GM23338 (cell line): Measurements from ENCODE around the gene TMEM120B. TPM values are rescaled to one million over a fixed set of nuclear protein-coding genes. Genes with fewer than 3 reads are reported as not detected.

Experiments
- ATAC-seq: fragments of 200-7000 bp; cut with Tn5 transposase; 3 replicates; pipeline ENCODE4 v1.9.1; 2020
- DNase-seq: peaks from one replicate; pipeline ENCODE4 v3.0.0-alpha.2; 2015; ENCODE audit warnings: low spot score
- H2AFZ ChIP-seq: fragments of 200-600 bp; sonication (generic); 2 replicates; pipeline ENCODE4 v1.8.0; 2016; ENCODE audit warnings: antibody characterized with exemption, mild to moderate bottlenecking, moderate library complexity
- H3F3A ChIP-seq: fragments of 200-600 bp; sonication (generic); replicated peaks from 2 replicates; pipeline ENCODE4 v1.8.0; 2017; ENCODE audit warnings: antibody characterized with exemption, mixed run types, low read depth
- H3K27ac ChIP-seq: fragments of 200-600 bp; sonication (generic); 2 replicates; pipeline ENCODE4 v1.6.1; 2016; ENCODE audit warnings: low read depth
- H3K27me3 ChIP-seq: fragments of 200-600 bp; sonication (generic); 2 replicates; pipeline ENCODE4 v1.8.0; 2016; ENCODE audit warnings: mild to moderate bottlenecking, mixed run types, moderate library complexity; ENCODE audit not compliant: insufficient read depth
- H3K36me3 ChIP-seq: fragments of 200-600 bp; sonication (generic); 2 replicates; pipeline ENCODE4 v1.8.0; 2016; ENCODE audit warnings: mild to moderate bottlenecking; ENCODE audit not compliant: insufficient read depth
- H3K4me1 ChIP-seq: fragments of 200-600 bp; sonication (generic); 2 replicates; pipeline ENCODE4 v1.8.0; 2016; ENCODE audit warnings: mild to moderate bottlenecking, moderate library complexity; ENCODE audit not compliant: insufficient read depth
- H3K4me2 ChIP-seq: fragments of 200-600 bp; sonication (generic); 2 replicates; pipeline ENCODE4 v1.7.1; 2017; ENCODE audit warnings: mixed run types
- H3K4me3 ChIP-seq: fragments of 200-600 bp; sonication (generic); 2 replicates; pipeline ENCODE4 v1.6.1; 2016; ENCODE audit warnings: mixed run types
- H3K79me2 ChIP-seq: fragments of 200-600 bp; sonication (generic); replicated peaks from 2 replicates; pipeline ENCODE4 v1.8.0; 2017; ENCODE audit warnings: mild to moderate bottlenecking; ENCODE audit not compliant: insufficient read depth
- H3K9me2 ChIP-seq: fragments of 200-600 bp; sonication (generic); 2 replicates; pipeline ENCODE4 v1.8.0; 2017; ENCODE audit not compliant: insufficient read depth
- H4K20me1 ChIP-seq: fragments of 200-600 bp; sonication (generic); replicated peaks from 2 replicates; pipeline ENCODE4 v1.8.0; 2017; ENCODE audit warnings: mild to moderate bottlenecking; ENCODE audit not compliant: insufficient read depth
- H3K27ac Mint-ChIP-seq: 2 replicates; pipeline ENCODE4 v1.8.0; 2020; ENCODE audit warnings: inconsistent platforms, mild to moderate bottlenecking, moderate library complexity, mixed read lengths
- H3K27me3 Mint-ChIP-seq: 3 replicates; pipeline ENCODE4 v1.8.0; 2022; ENCODE audit warnings: low read depth, mild to moderate bottlenecking, moderate library complexity, mixed read lengths, inconsistent platforms; ENCODE audit not compliant: insufficient read depth, poor library complexity
- H3K36me3 Mint-ChIP-seq: 3 replicates; pipeline ENCODE4 v1.8.0; 2021; ENCODE audit warnings: low read depth, mild to moderate bottlenecking, inconsistent platforms, moderate library complexity, mixed read lengths
- H3K4me1 Mint-ChIP-seq: 3 replicates; pipeline ENCODE4 v1.8.0; 2020; ENCODE audit warnings: mild to moderate bottlenecking, inconsistent platforms, mixed read lengths
- H3K4me3 Mint-ChIP-seq: 3 replicates; pipeline ENCODE4 v1.8.0; 2021; ENCODE audit warnings: moderate library complexity, mild to moderate bottlenecking, inconsistent platforms, mixed read lengths
- H3K9me3 Mint-ChIP-seq: 3 replicates; pipeline ENCODE4 v1.8.0; 2020; ENCODE audit warnings: moderate library complexity, mild to moderate bottlenecking, inconsistent platforms, mixed read lengths
- CREB1 ChIP-seq: fragments of 250-450 bp; sonication (Bioruptor Pico); IDR thresholded peaks from 2 replicates; pipeline ENCODE4 v1.5.0; 2020; ENCODE audit warnings: low read depth, mild to moderate bottlenecking, moderate library complexity
- ETS1 ChIP-seq: IDR thresholded peaks from 2 replicates; pipeline ENCODE4 v1.6.1; 2016; ENCODE audit warnings: antibody characterized with exemption
- EZH2 ChIP-seq: fragments of 200-600 bp; sonication (generic); IDR thresholded peaks from one replicate; pipeline ENCODE4 v1.8.0; 2017; ENCODE audit warnings: antibody characterized with exemption, mild to moderate bottlenecking, low read depth; ENCODE audit not compliant: unreplicated experiment
- EZH2phosphoT487 ChIP-seq: fragments of 200-600 bp; sonication (generic); IDR thresholded peaks from one replicate; pipeline ENCODE4 v1.8.1; 2018; ENCODE audit warnings: antibody characterized with exemption; ENCODE audit not compliant: unreplicated experiment
- JUNB ChIP-seq: IDR thresholded peaks from one replicate; pipeline ENCODE4 v1.6.1; 2016; ENCODE audit warnings: antibody characterized with exemption; ENCODE audit not compliant: unreplicated experiment
- NANOG ChIP-seq: IDR thresholded peaks from 2 replicates; pipeline ENCODE4 v1.6.1; 2016; ENCODE audit warnings: antibody characterized with exemption, borderline replicate concordance
- POLR2AphosphoS5 ChIP-seq: IDR thresholded peaks from 2 replicates; pipeline ENCODE4 v1.6.1; 2016; ENCODE audit warnings: antibody characterized with exemption, low read depth
- REST ChIP-seq: IDR thresholded peaks from one replicate; pipeline ENCODE4 v1.6.1; 2018; ENCODE audit warnings: antibody characterized with exemption; ENCODE audit not compliant: unreplicated experiment
- STAT1 ChIP-seq: IDR thresholded peaks from one replicate; pipeline ENCODE4 v1.6.1; 2016; ENCODE audit warnings: antibody characterized with exemption; ENCODE audit not compliant: unreplicated experiment
- ZNF114 ChIP-seq: fragments of 250-450 bp; sonication (Bioruptor Pico); IDR thresholded peaks from 2 replicates; pipeline ENCODE4 v1.5.0; 2020; ENCODE audit warnings: mild to moderate bottlenecking, moderate library complexity
- ZNF331 ChIP-seq: fragments of 250-450 bp; sonication (Bioruptor Pico); IDR thresholded peaks from 2 replicates; pipeline ENCODE4 v1.5.0; 2020; ENCODE audit warnings: low read depth, mild to moderate bottlenecking, moderate library complexity
- ZNF462 ChIP-seq: fragments of 250-450 bp; sonication (Bioruptor Pico); IDR thresholded peaks from 2 replicates; pipeline ENCODE4 v1.5.0; 2020; ENCODE audit warnings: mild to moderate bottlenecking, moderate library complexity
- polyA plus RNA-seq: library from polyadenylated mRNA; unstranded; fragments of >200 nt; fragmentation: Nextera tagmentation; extraction: Ambion mirVana; gene quantifications from 2 replicates; pipeline ENCODE4 v1.2.1, GENCODE V29; 2016
- total RNA-seq: library from RNA; depleted of rRNA; stranded (reverse); fragments of >200 nt; shearing (Covaris generic); gene quantifications from 2 replicates; pipeline ENCODE4 v1.2.3, GENCODE V29; 2014
- TF ChIP-seq, protein P1 (sequence below), 2 experiments: fragments of 200-600 bp in 1 of 2; sonication (generic) in 1 of 2; conservative IDR thresholded peaks; 2 replicates each; pipeline versions ENCODE4 v1.5.1 to v1.6.1; 2016 to 2017; ENCODE audit warnings: antibody characterized with exemption in 2 of 2, low read depth in 2 of 2, mild to moderate bottlenecking in 2 of 2, moderate library complexity in 1 of 2

The TMEM120B gene
- total and polyA plus RNA-seq, 2 experiments from 2014 or later = 15.0 to 36.0 TPM

DNA sequence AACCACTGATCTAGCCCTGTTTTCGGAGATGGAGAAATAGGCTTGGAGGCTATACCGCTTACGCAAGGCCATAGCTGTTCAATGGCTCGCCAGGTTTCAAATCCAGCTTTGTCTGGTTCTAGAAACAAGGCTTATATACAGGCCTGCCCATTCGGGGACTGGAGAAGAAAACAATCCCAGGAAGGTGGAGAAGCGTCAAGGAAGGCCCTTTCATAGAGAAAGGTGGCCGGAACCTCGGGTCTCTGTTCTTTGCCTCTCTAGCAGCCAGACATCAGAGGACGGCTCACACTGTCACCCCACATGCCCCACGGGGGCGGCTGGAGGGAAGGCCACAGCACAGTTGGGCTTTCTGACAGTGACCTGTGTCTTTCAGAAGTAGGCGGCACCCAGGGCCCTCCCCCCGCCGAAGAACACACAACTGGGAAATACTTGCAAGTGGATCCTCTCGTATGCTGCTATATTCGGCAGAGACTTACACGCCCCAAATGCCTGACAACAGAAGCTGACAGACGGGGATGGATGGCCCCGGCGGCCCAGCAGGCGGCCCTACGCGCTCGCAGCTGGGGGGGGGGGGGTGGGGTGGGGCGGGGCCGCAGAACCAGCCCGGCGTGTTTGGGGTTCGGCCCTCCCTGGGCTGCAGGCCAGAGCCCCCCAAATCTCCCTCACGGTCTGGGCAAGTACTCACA is 86.7 kb downstream of the TMEM120B start:
- H3K4me1 ChIP-seq = peaks cover 35% of the 10 kb centered on the region
- H3F3A ChIP-seq = peaks cover 40% of the 10 kb centered on the region
- H3K79me2 ChIP-seq = peaks cover 44% of the 10 kb centered on the region
- H3K9me2 ChIP-seq = no peaks in the 10 kb centered on the region
- H3K27ac ChIP-seq = peak overlapping the region; percentile 96
- Mint-ChIP-seq H3K36me3 (peaks cover 49% of the 10 kb centered on the region), H3K27ac (peak overlapping the region; percentile 91), H3K4me1 (peaks cover 44% of the 10 kb centered on the region), H3K4me3 (peak overlapping the region; percentile 84), H3K9me3 (peaks cover 5% of the 10 kb centered on the region; the same call in 2 of the 3 replicates), H3K27me3 (peaks cover 42% of the 10 kb centered on the region)
- H4K20me1 ChIP-seq = peaks cover 9% of the 10 kb centered on the region; the same call in 1 of the 2 replicates
- no peak for ATAC-seq
- TF ChIP-seq NANOG (no peak), CREB1 (CRISPR knock-in tag) (no peak), EZH2 (no peak), ZNF114 (CRISPR knock-in tag) (no peak), POLR2AphosphoS5 (no peak), ZNF331 (CRISPR knock-in tag) (no peak), ZNF462 (CRISPR knock-in tag) (no peak), REST (no peak), JUNB (no peak), STAT1 (no peak), EZH2phosphoT487 (no peak), ETS1 (no peak)
- TF ChIP-seq, protein P1, sequence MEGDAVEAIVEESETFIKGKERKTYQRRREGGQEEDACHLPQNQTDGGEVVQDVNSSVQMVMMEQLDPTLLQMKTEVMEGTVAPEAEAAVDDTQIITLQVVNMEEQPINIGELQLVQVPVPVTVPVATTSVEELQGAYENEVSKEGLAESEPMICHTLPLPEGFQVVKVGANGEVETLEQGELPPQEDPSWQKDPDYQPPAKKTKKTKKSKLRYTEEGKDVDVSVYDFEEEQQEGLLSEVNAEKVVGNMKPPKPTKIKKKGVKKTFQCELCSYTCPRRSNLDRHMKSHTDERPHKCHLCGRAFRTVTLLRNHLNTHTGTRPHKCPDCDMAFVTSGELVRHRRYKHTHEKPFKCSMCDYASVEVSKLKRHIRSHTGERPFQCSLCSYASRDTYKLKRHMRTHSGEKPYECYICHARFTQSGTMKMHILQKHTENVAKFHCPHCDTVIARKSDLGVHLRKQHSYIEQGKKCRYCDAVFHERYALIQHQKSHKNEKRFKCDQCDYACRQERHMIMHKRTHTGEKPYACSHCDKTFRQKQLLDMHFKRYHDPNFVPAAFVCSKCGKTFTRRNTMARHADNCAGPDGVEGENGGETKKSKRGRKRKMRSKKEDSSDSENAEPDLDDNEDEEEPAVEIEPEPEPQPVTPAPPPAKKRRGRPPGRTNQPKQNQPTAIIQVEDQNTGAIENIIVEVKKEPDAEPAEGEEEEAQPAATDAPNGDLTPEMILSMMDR (conservative IDR thresholded peaks at IDR 0.05; ENCODE audit: low read depth in 2 of 2) = no peak
- H3K36me3 ChIP-seq = no peaks in the 10 kb centered on the region
- H3K4me2 ChIP-seq = peak overlapping the region; percentile 94
- no peak overlapping the region for H2AFZ ChIP-seq
- peak overlapping the region; percentile 59 for H3K4me3 ChIP-seq
- H3K27me3 ChIP-seq = no peaks in the 10 kb centered on the region
- peak; percentile 61 for DNase-seq
